PFSK-1 (cell line): ENCODE data around the gene RPS6KA4.

Experiments used
- FOXP2 ChIP-seq: optimal IDR thresholded peaks from 2 replicates; pipeline ENCODE3; 2011; ENCODE audit warnings: borderline replicate concordance, control low read depth, inconsistent platforms; ENCODE audit not compliant: insufficient read depth; ENCODE audit errors: extremely low read length, extremely low read depth
- POLR2AphosphoS5 ChIP-seq: IDR thresholded peaks from 2 replicates; pipeline ENCODE4 v1.6.1; 2012; ENCODE audit warnings: low read depth, mild to moderate bottlenecking, control low read depth, low read length, moderate library complexity
- SIN3A ChIP-seq: IDR thresholded peaks from 2 replicates; pipeline ENCODE4 v1.6.1; 2012; ENCODE audit warnings: mild to moderate bottlenecking, low read length, moderate library complexity, borderline replicate concordance; ENCODE audit not compliant: insufficient read depth
- TAF1 ChIP-seq: IDR thresholded peaks from 2 replicates; pipeline ENCODE4 v1.6.1; 2012; ENCODE audit warnings: low read length, control low read depth, borderline replicate concordance; ENCODE audit not compliant: insufficient read depth
- TF ChIP-seq, protein P1 (sequence below), 2 experiments: IDR thresholded peaks; 2 replicates each; pipeline versions ENCODE4 v1.6.1 to v1.8.0; 2011 to 2012; ENCODE audit warnings: low read depth in 2 of 2, low read length in 2 of 2, control low read depth in 1 of 2, inconsistent platforms in 1 of 2, mild to moderate bottlenecking in 1 of 2, moderate library complexity in 1 of 2; ENCODE audit not compliant: insufficient read depth in 1 of 2

RPS6KA4 gene

DNA sequence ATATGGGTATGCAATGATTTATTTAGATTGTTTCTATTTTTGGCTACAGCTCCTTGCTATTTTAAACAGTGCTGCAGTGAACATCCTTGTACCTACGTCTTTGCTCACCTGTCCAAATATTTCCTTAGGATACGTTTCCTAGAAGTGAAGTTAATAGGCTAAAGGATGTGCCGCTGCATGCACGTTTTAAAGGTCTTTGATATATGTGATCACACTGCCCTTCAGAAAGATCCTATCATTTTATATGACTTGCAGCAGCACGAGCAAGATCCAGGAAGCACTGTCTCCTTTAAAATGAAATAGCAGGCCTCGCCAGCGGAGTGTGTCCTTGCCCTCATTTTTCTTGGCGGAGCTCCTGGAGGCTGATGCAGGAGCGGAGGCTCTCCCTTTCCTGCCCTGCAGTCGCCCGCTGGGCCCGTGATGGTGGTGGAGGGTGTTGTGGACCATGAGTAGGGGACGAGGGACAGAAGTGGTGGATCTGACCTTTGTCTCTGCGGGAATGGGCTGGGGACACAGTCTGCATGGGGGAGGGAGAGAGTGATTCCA is 19.4 kb downstream of the RPS6KA4 start:
- TF ChIP-seq SIN3A, result no peak
- no peak for TF ChIP-seq TAF1
- no peak for TF ChIP-seq POLR2AphosphoS5
- TF ChIP-seq, protein P1, sequence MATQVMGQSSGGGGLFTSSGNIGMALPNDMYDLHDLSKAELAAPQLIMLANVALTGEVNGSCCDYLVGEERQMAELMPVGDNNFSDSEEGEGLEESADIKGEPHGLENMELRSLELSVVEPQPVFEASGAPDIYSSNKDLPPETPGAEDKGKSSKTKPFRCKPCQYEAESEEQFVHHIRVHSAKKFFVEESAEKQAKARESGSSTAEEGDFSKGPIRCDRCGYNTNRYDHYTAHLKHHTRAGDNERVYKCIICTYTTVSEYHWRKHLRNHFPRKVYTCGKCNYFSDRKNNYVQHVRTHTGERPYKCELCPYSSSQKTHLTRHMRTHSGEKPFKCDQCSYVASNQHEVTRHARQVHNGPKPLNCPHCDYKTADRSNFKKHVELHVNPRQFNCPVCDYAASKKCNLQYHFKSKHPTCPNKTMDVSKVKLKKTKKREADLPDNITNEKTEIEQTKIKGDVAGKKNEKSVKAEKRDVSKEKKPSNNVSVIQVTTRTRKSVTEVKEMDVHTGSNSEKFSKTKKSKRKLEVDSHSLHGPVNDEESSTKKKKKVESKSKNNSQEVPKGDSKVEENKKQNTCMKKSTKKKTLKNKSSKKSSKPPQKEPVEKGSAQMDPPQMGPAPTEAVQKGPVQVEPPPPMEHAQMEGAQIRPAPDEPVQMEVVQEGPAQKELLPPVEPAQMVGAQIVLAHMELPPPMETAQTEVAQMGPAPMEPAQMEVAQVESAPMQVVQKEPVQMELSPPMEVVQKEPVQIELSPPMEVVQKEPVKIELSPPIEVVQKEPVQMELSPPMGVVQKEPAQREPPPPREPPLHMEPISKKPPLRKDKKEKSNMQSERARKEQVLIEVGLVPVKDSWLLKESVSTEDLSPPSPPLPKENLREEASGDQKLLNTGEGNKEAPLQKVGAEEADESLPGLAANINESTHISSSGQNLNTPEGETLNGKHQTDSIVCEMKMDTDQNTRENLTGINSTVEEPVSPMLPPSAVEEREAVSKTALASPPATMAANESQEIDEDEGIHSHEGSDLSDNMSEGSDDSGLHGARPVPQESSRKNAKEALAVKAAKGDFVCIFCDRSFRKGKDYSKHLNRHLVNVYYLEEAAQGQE (IDR thresholded peaks at IDR 0.05; ENCODE audit: insufficient read depth in 1 of 2, low read depth in 2 of 2, low read length in 2 of 2), result no peak
- TF ChIP-seq FOXP2, result no peak

DNA sequence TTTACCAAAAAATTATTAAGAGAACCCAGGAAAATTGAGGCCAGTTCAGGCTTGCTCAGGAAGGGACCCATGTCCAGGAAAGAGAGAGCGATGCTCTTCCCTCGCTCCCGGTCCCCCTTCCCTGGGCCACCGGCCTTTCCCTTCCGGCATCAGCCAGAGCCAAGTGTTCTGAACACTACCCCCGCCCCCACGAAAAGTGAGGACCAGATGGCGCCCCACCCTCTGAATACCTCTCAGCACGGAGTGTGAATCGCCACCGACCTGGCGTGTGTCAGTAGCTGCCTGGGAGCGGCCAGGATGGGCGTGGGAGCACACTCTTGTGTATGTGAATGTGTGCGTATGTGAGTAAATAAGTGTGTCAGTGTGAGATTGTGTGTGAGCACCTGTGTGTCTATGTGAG is 20.2 kb downstream of the RPS6KA4 start:
- TF ChIP-seq FOXP2 (no peak), SIN3A (no peak), TAF1 (no peak), POLR2AphosphoS5 (no peak)
- TF ChIP-seq, protein P1 (IDR thresholded peaks at IDR 0.05; ENCODE audit: insufficient read depth in 1 of 2, low read depth in 2 of 2, low read length in 2 of 2), result no peak

DNA sequence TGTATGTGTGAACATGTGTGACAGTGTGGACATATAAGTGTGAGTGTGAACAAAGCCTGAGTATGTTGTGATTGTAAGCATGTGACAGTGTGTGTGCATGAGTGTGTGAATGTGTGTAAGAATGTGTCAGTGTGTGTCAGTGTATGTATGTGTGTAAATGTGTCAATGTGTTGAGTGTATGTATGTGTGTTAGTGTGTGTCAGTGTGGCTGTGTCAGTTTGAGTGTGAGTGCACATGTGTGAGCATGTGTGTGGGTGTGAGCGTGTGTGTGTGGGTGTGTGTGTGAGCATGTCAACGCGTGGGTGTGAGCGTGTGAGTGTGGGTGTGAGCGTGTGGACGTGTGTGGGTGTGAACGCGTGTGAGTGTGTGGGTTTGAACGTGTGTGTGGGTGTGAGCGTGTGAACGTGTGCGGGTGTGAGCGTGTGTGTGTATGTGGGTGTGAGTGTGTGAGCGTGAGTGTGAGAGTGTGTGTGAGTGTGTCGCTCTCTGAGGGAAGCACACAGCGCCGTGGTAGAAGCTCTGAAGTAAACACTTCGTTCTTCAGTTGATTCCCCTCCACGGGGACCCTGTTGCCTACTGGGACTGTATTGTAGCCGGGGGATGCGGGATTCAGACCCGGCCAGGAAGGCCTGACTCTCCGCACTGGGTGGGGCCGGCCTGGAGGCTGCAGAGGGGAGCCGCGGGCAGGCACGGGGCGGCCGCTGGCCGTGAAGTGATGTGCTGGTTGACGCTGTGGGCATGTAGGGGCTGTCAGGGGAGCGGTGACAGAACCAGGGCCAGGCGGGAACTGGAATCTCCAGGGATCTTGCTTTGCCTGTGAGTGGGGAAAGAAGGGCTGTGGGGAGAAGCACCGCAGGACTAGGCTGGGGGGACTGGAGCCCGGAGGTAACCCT is 21.1 kb downstream of the RPS6KA4 start:
- TF ChIP-seq TAF1, result no peak
- TF ChIP-seq, protein P1 (IDR thresholded peaks at IDR 0.05; ENCODE audit: insufficient read depth in 1 of 2, low read depth in 2 of 2, low read length in 2 of 2), result no peak
- TF ChIP-seq FOXP2, result no peak
- no peak for TF ChIP-seq POLR2AphosphoS5
- no peak for TF ChIP-seq SIN3A

DNA sequence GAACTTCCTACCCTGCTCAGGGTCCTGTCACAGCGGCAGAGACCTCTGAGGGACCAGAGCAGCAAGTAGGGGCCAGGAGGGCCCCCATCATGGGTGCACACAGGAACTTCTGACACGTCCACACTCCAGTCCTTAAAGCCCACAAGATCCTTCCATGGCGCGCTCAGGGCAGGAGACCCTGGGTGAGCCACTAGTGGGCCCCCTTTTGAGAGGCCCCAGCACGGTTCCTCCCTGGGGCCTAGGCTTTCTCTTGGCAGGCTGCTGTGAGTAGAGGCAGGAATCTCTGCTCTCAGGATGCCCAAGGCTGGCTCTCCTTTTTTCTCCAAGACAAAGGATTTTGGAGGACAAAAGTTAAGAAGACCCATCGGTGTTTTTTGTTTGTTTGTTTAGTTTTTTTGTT is 22.4 kb downstream of the RPS6KA4 start:
- TF ChIP-seq, protein P1 (IDR thresholded peaks at IDR 0.05; ENCODE audit: insufficient read depth in 1 of 2, low read depth in 2 of 2, low read length in 2 of 2), result no peak
- TF ChIP-seq POLR2AphosphoS5 (no peak), FOXP2 (no peak), SIN3A (no peak), TAF1 (no peak)
